Osteocyte (in vitro differentiated cells): ENCODE results near the gene TH. TPM values are rescaled to one million over a fixed set of nuclear protein-coding genes. Genes with fewer than 3 reads are reported as not detected.

Source experiments
- DNase-seq: peaks from one replicate; pipeline ENCODE4 v3.0.0; 2021; ENCODE audit warnings: mixed read lengths; ENCODE audit not compliant: unreplicated experiment; ENCODE audit errors: extremely low spot score
- H3K27ac Mint-ChIP-seq: one replicate; pipeline ENCODE4 v1.8.0; 2021; ENCODE audit warnings: mild to moderate bottlenecking, mixed read lengths; ENCODE audit not compliant: unreplicated experiment
- H3K27me3 Mint-ChIP-seq: one replicate; pipeline ENCODE4 v1.8.0; 2021; ENCODE audit warnings: mixed read lengths; ENCODE audit not compliant: unreplicated experiment
- H3K36me3 Mint-ChIP-seq: one replicate; pipeline ENCODE4 v1.8.0; 2021; ENCODE audit warnings: mixed read lengths; ENCODE audit not compliant: unreplicated experiment
- H3K4me1 Mint-ChIP-seq: one replicate; pipeline ENCODE4 v1.8.0; 2021; ENCODE audit warnings: mixed read lengths; ENCODE audit not compliant: unreplicated experiment
- H3K4me3 Mint-ChIP-seq: one replicate; pipeline ENCODE4 v1.8.0; 2021; ENCODE audit warnings: mild to moderate bottlenecking, moderate library complexity, mixed read lengths; ENCODE audit not compliant: unreplicated experiment
- H3K9me3 Mint-ChIP-seq: one replicate; pipeline ENCODE4 v1.8.0; 2021; ENCODE audit warnings: mixed read lengths; ENCODE audit not compliant: unreplicated experiment
- CTCF ChIP-seq: fragments of 200-600 bp; sonication (generic); IDR thresholded peaks from 2 replicates; pipeline ENCODE4 v1.5.0; 2021; ENCODE audit warnings: antibody characterized with exemption, mild to moderate bottlenecking, moderate library complexity
- total RNA-seq: library from RNA; stranded (reverse); gene quantifications from 2 replicates; pipeline ENCODE4 v1.2.1, GENCODE V29; 2021

Gene TH
- total RNA-seq, 1 donor from 2014 or later, result 0.75 TPM

GRCh38 chr11:2134022-2135010 is 37.3 kb downstream of the TH start:
- no peak for TF ChIP-seq CTCF
- H3K9me3 Mint-ChIP-seq, result no peaks in the 10 kb centered on the region
- peaks cover 17% of the 10 kb centered on the region for H3K27me3 Mint-ChIP-seq
- H3K27ac Mint-ChIP-seq, result no peak overlapping the region
- no peak overlapping the region for H3K4me3 Mint-ChIP-seq
- H3K4me1 Mint-ChIP-seq, result peaks cover 27% of the 10 kb centered on the region
- peaks cover 18% of the 10 kb centered on the region for H3K36me3 Mint-ChIP-seq
- DNase-seq, result no peak

GRCh38 chr11:2133241-2134021 is 38.2 kb downstream of the TH start:
- no peak for TF ChIP-seq CTCF

GRCh38 chr11:2132874-2133240 is 38.8 kb downstream of the TH start:
- H3K9me3 Mint-ChIP-seq, result no peaks in the 10 kb centered on the region
- no peak overlapping the region for H3K4me3 Mint-ChIP-seq
- no peak for DNase-seq
- no peak overlapping the region for H3K27ac Mint-ChIP-seq
- H3K27me3 Mint-ChIP-seq, result peaks cover 17% of the 10 kb centered on the region
- H3K36me3 Mint-ChIP-seq, result peaks cover 21% of the 10 kb centered on the region
- H3K4me1 Mint-ChIP-seq, result peaks cover 25% of the 10 kb centered on the region
- TF ChIP-seq CTCF, result no peak

More at GRCh38 chr11:2133241-2134021, 38.2 kb downstream of the TH start:
- Mint-ChIP-seq H3K4me1 (peaks cover 26% of the 10 kb centered on the region), H3K36me3 (peaks cover 21% of the 10 kb centered on the region), H3K27ac (no peak overlapping the region), H3K4me3 (no peak overlapping the region), H3K9me3 (no peaks in the 10 kb centered on the region), H3K27me3 (peaks cover 17% of the 10 kb centered on the region)
- DNase-seq, result no peak

- DNase-seq, result no peak
- peaks cover 20% of the 10 kb centered on the region for H3K4me1 Mint-ChIP-seq
- TF ChIP-seq CTCF, result no peak
Measured at GRCh38 chr11:2132246-2132645, 39.4 kb downstream of the TH start.

More at GRCh38 chr11:2132246-2132645, 39.4 kb downstream of the TH start:
- peaks cover 17% of the 10 kb centered on the region for H3K27me3 Mint-ChIP-seq
- H3K36me3 Mint-ChIP-seq, result peaks cover 21% of the 10 kb centered on the region
- H3K9me3 Mint-ChIP-seq, result no peaks in the 10 kb centered on the region
- no peak overlapping the region for H3K27ac Mint-ChIP-seq
- no peak overlapping the region for H3K4me3 Mint-ChIP-seq
